CD14-positive monocyte (primary cell): ENCODE results near the gene RAPGEF2. TPM values are rescaled to one million over a fixed set of nuclear protein-coding genes. Genes with fewer than 3 reads are reported as not detected.
A peak's percentile ranks its signal among the peaks of the same experiment; 100 is the strongest.

Experiments
- DNase-seq, 3 donors: peaks; one replicate each; pipeline ENCODE4 v3.0.0-alpha.2; 2011 to 2022
- H2AFZ ChIP-seq: 2 replicates; pipeline ENCODE4 v1.6.0; 2012; ENCODE audit warnings: mild to moderate bottlenecking, low read depth, low read length, inconsistent platforms; ENCODE audit not compliant: insufficient read depth, poor library complexity, severe bottlenecking
- H3K27ac ChIP-seq, 2 donors: 1 replicate in 1 of 2; 2 replicates in 1 of 2; pipeline ENCODE4 v1.5.1; 2012 to 2013; ENCODE audit warnings: low read length in 2 of 2, control low read depth in 1 of 2, inconsistent platforms in 1 of 2, low read depth in 1 of 2, mild to moderate bottlenecking in 1 of 2
- H3K27me3 ChIP-seq, 2 donors: one replicate each; pipeline versions ENCODE4 v1.6.0 to v1.6.1; 2011 to 2013; ENCODE audit warnings: low read length in 2 of 2; ENCODE audit not compliant: control insufficient read depth in 2 of 2, insufficient read depth in 2 of 2
- H3K36me3 ChIP-seq, 2 donors: replicated peaks in 1 of 2; 1 replicate in 1 of 2; 2 replicates in 1 of 2; pipeline versions ENCODE4 v1.5.1 to v1.6.1; 2012 to 2013; ENCODE audit warnings: low read length in 2 of 2, control low read depth in 1 of 2, inconsistent platforms in 1 of 2, mild to moderate bottlenecking in 1 of 2; ENCODE audit not compliant: insufficient read depth in 2 of 2, control insufficient read depth in 1 of 2
- H3K4me1 ChIP-seq, 2 donors: 1 replicate in 1 of 2; 2 replicates in 1 of 2; pipeline versions ENCODE4 v1.5.1 to v1.6.1; 2012 to 2013; ENCODE audit warnings: low read length in 2 of 2, control low read depth in 1 of 2, inconsistent platforms in 1 of 2, mild to moderate bottlenecking in 1 of 2, moderate library complexity in 1 of 2; ENCODE audit not compliant: insufficient read depth in 2 of 2, control insufficient read depth in 1 of 2
- H3K4me2 ChIP-seq: replicated peaks from 2 replicates; pipeline ENCODE3; 2012; ENCODE audit warnings: low read length, moderate library complexity, mild to moderate bottlenecking; ENCODE audit not compliant: poor library complexity, severe bottlenecking; ENCODE audit errors: extremely low read depth
- H3K4me3 ChIP-seq, 3 experiments: fragments of 200-600 bp in 1 of 3; sonication (generic) in 1 of 3; replicated peaks in 1 of 3; 1 replicate in 2 of 3; 2 replicates in 1 of 3; pipeline ENCODE4 v1.5.1; 2011 to 2013; ENCODE audit warnings: low read length in 3 of 3, mild to moderate bottlenecking in 3 of 3, control low read depth in 2 of 3, low read depth in 2 of 3, inconsistent platforms in 1 of 3, moderate library complexity in 1 of 3
- H3K79me2 ChIP-seq: 2 replicates; pipeline ENCODE4 v1.6.0; 2012; ENCODE audit warnings: mild to moderate bottlenecking, control low read depth, inconsistent platforms, low read length, moderate library complexity; ENCODE audit not compliant: insufficient read depth
- H3K9ac ChIP-seq: 2 replicates; pipeline ENCODE4 v1.6.0; 2017; ENCODE audit warnings: low read length, mild to moderate bottlenecking; ENCODE audit not compliant: insufficient read depth, poor library complexity, severe bottlenecking
- H3K9me3 ChIP-seq, 2 donors: replicated peaks in 1 of 2; 1 replicate in 1 of 2; 2 replicates in 1 of 2; pipeline versions ENCODE4 v1.5.1 to v1.6.1; 2012 to 2013; ENCODE audit warnings: low read length in 2 of 2, control low read depth in 1 of 2; ENCODE audit not compliant: control insufficient read depth in 1 of 2, insufficient read depth in 1 of 2
- H4K20me1 ChIP-seq: 2 replicates; pipeline ENCODE4 v1.6.0; 2012; ENCODE audit warnings: mild to moderate bottlenecking, low read length, control low read depth, moderate library complexity; ENCODE audit not compliant: insufficient read depth
- H3K27ac Mint-ChIP-seq, 7 donors: one replicate each; pipeline ENCODE4 v1.8.0; 2020; ENCODE audit warnings: mild to moderate bottlenecking in 7 of 7, mixed read lengths in 7 of 7, moderate library complexity in 6 of 7, inconsistent platforms in 2 of 7
- H3K27me3 Mint-ChIP-seq, 3 donors: one replicate each; pipeline ENCODE4 v1.8.0; 2021 to 2022; ENCODE audit warnings: low read depth in 3 of 3, mild to moderate bottlenecking in 3 of 3, mixed read lengths in 3 of 3, moderate library complexity in 3 of 3, inconsistent platforms in 1 of 3
- H3K36me3 Mint-ChIP-seq, 2 donors: one replicate each; pipeline ENCODE4 v1.8.0; 2020; ENCODE audit warnings: mixed read lengths in 2 of 2, inconsistent platforms in 1 of 2, mild to moderate bottlenecking in 1 of 2
- H3K4me1 Mint-ChIP-seq: one replicate; pipeline ENCODE4 v1.8.0; 2020; ENCODE audit warnings: mild to moderate bottlenecking, mixed read lengths
- H3K4me3 Mint-ChIP-seq, 2 donors: one replicate each; pipeline ENCODE4 v1.8.0; 2020; ENCODE audit warnings: mild to moderate bottlenecking in 2 of 2, mixed read lengths in 2 of 2, moderate library complexity in 1 of 2
- H3K9me3 Mint-ChIP-seq, 7 donors: one replicate each; pipeline ENCODE4 v1.8.0; 2020 to 2022; ENCODE audit warnings: mixed read lengths in 7 of 7, mild to moderate bottlenecking in 6 of 7, moderate library complexity in 6 of 7, inconsistent platforms in 2 of 7
- whole genome bisulfite sequencing: methylation state at CpG from one replicate; pipeline ENCODE4 v1.1.5; 2013; ENCODE audit warnings: missing lambda C conversion rate; ENCODE audit not compliant: insufficient coverage; 5-methylcytosine and 5-hydroxymethylcytosine counted together
- intact Hi-C, 2 donors: fragments of 100-400 bp; cut with micrococcal nuclease; formaldehyde crosslinking; loops; one replicate each; pipeline versions ENCODE4 v1.15.0 to v1.15.1; 2023
- polyA plus RNA-seq, 3 donors: library from polyadenylated mRNA; depleted of rRNA in 1 of 3; unstranded in 2 of 3; stranded (reverse) in 1 of 3; fragments of 300-500 nt in 2 of 3; fragments of >200 nt in 1 of 3; fragmentation: Illumina TruSeq in 2 of 3; gene quantifications; 1 replicate in 2 of 3; 2 replicates in 1 of 3; pipeline ENCODE4 v1.2.3, GENCODE V29; 2012 to 2021
- TF ChIP-seq, protein P1 (sequence below): fragments of 200-600 bp; IDR thresholded peaks from one replicate; pipeline ENCODE4 v1.8.0; 2022; ENCODE audit warnings: antibody characterized with exemption, mild to moderate bottlenecking

Gene RAPGEF2
- polyA plus RNA-seq, 3 donors = 1.5 to 29.8 (median 2.0) TPM

DNA sequence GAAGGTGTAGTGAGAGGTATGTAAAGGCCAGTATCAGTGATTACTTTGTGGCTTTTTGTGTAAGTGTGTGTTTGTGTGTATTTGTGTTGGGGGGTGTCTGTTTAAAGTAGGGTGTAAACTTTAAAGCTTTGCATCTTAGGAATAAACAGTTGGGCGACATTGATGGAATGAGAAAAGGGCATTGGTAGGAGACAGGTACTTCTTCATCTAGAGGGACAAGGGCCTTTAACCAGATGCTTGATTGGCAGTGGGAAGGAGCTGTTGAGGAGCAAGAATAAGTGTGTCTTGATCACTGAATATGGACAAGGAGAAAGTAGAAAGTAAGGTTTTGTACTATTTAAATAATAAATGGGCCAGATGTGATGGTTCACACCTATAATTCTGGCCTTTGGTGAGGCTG, 48.8 kb downstream of the RAPGEF2 start:
- peaks cover 5% of the 10 kb centered on the region for H3K4me1 Mint-ChIP-seq
- peaks cover 0 to 1% (median 0%) of the 10 kb centered on the region in 3 donors for H3K27me3 Mint-ChIP-seq
- no peak overlapping the region for H3K4me2 ChIP-seq
- TF ChIP-seq, protein P1, sequence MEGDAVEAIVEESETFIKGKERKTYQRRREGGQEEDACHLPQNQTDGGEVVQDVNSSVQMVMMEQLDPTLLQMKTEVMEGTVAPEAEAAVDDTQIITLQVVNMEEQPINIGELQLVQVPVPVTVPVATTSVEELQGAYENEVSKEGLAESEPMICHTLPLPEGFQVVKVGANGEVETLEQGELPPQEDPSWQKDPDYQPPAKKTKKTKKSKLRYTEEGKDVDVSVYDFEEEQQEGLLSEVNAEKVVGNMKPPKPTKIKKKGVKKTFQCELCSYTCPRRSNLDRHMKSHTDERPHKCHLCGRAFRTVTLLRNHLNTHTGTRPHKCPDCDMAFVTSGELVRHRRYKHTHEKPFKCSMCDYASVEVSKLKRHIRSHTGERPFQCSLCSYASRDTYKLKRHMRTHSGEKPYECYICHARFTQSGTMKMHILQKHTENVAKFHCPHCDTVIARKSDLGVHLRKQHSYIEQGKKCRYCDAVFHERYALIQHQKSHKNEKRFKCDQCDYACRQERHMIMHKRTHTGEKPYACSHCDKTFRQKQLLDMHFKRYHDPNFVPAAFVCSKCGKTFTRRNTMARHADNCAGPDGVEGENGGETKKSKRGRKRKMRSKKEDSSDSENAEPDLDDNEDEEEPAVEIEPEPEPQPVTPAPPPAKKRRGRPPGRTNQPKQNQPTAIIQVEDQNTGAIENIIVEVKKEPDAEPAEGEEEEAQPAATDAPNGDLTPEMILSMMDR = no peak
- H3K9ac ChIP-seq = no peak overlapping the region
- no peak overlapping the region for H3K27ac ChIP-seq
- H3K4me3 Mint-ChIP-seq = no peak overlapping the region
- WGBS = 100% methylated on average over 1 of the region's 1 CpG
- no peaks in the 10 kb centered on the region for H3K36me3 Mint-ChIP-seq
- no peak for DNase-seq
- intact Hi-C loops = no loop called here
- no peaks in the 10 kb centered on the region for H3K27me3 ChIP-seq
- no peaks in the 10 kb centered on the region for H3K9me3 ChIP-seq
- H4K20me1 ChIP-seq = peaks cover 97% of the 10 kb centered on the region
- H3K36me3 ChIP-seq = no peaks in the 10 kb centered on the region
- H3K79me2 ChIP-seq = peaks cover 44% of the 10 kb centered on the region
- H3K27ac Mint-ChIP-seq = peak overlapping the region in 1 of 7 donors; percentile 75
- H3K9me3 Mint-ChIP-seq = no peaks in the 10 kb centered on the region
- H3K4me1 ChIP-seq = no peaks in the 10 kb centered on the region
- no peak overlapping the region for H3K4me3 ChIP-seq
- no peak overlapping the region for H2AFZ ChIP-seq

DNA sequence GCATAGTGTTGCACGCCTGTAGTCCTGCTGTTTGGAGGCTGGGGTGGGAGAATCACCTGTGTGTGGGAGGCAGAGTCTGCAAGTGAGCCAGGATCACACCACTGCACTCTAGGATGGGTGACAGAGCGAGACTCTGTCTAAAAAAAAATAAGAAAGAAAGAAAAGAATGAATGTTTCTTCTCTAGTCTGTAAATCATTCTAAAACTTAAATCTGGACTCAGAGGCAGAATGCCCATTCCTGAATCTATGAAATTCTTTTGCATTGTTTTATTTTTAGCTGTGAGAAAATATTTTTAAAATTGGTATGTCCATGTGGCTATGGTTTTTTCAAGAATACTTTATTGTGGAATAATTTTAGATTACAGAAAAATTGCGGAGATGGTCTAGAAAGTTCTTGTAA, 49.3 kb downstream of the RAPGEF2 start:
- H3K4me1 ChIP-seq = no peaks in the 10 kb centered on the region

More for the DNA sequence above, 49.3 kb downstream of the RAPGEF2 start:
- WGBS = no CpG with 5 or more reads among the region's 3 CpGs
- H3K36me3 ChIP-seq = no peaks in the 10 kb centered on the region
- no peak overlapping the region for H3K27ac ChIP-seq
- no peaks in the 10 kb centered on the region for H3K9me3 Mint-ChIP-seq
- H3K4me3 ChIP-seq = no peak overlapping the region
- no peaks in the 10 kb centered on the region for H3K9me3 ChIP-seq
- H3K36me3 Mint-ChIP-seq = no peaks in the 10 kb centered on the region
- peak overlapping the region in 1 of 7 donors; percentile 75 for H3K27ac Mint-ChIP-seq
- peaks cover 5% of the 10 kb centered on the region for H3K4me1 Mint-ChIP-seq
- no peak overlapping the region for H3K4me2 ChIP-seq
- no peak overlapping the region for H3K4me3 Mint-ChIP-seq
- peaks cover 97% of the 10 kb centered on the region for H4K20me1 ChIP-seq
- TF ChIP-seq, protein P1 = no peak
- H3K79me2 ChIP-seq = peaks cover 46% of the 10 kb centered on the region
- H3K27me3 Mint-ChIP-seq = peaks cover 0 to 1% (median 0%) of the 10 kb centered on the region in 3 donors
- no peak overlapping the region for H2AFZ ChIP-seq
- no peak for DNase-seq
- intact Hi-C loops = no loop called here
- no peak overlapping the region for H3K9ac ChIP-seq
- no peaks in the 10 kb centered on the region for H3K27me3 ChIP-seq
